Caco-2 (cell line): ENCODE data around the gene TPK1. TPM values are rescaled to one million over a fixed set of nuclear protein-coding genes. Genes with fewer than 3 reads are reported as not detected.

Experiments
- BruUV-seq: library from RNA; stranded (reverse); fragments of 400-500 nt; replicated peaks from 2 replicates; lab custom pipeline; 2021; lab: Mats Ljungman, UMichigan
- CTCF ChIA-PET: fragments of 300-600 bp; sonication (Branson Sonifier 250); formaldehyde crosslinking; loops from one replicate; lab custom pipeline; 2022; ENCODE audit warnings: antibody characterized with exemption; lab: Charles Lee
- POLR2A ChIA-PET: fragments of 300-600 bp; sonication (Branson Sonifier 250); formaldehyde crosslinking; loops from one replicate; lab custom pipeline; 2022; ENCODE audit warnings: antibody characterized with exemption; lab: Charles Lee
- DNase-seq, 2 experiments: peaks; one replicate each; pipeline versions ENCODE4 v3.0.0 to v3.0.0-alpha.2; 2020 to 2022
- H3K27me3 ChIP-seq: replicated peaks from 2 replicates; pipeline ENCODE4 v1.6.0; 2011; ENCODE audit warnings: low read length; ENCODE audit not compliant: control insufficient read depth, insufficient read depth
- H3K36me3 ChIP-seq: 2 replicates; pipeline ENCODE4 v1.5.1; 2011; ENCODE audit warnings: low read length; ENCODE audit not compliant: control insufficient read depth, insufficient read depth
- H3K4me1 ChIP-seq: fragments of 250-450 bp; sonication (Bioruptor Pico); 2 replicates; pipeline ENCODE4 v1.5.1; 2020; ENCODE audit warnings: mild to moderate bottlenecking
- H3K4me3 ChIP-seq: 2 replicates; pipeline ENCODE4 v1.5.1; 2011; ENCODE audit warnings: low read depth, mild to moderate bottlenecking, control low read depth, low read length
- H3K9me3 ChIP-seq: fragments of 250-450 bp; sonication (Bioruptor Pico); 2 replicates; pipeline ENCODE4 v1.5.1; 2020; ENCODE audit warnings: mild to moderate bottlenecking, moderate library complexity
- H3K27ac Mint-ChIP-seq: one replicate; pipeline ENCODE4 v1.8.0; 2022; ENCODE audit warnings: mixed read lengths; ENCODE audit not compliant: unreplicated experiment
- H3K27me3 Mint-ChIP-seq: one replicate; pipeline ENCODE4 v1.8.0; 2022; ENCODE audit warnings: mixed read lengths; ENCODE audit not compliant: insufficient read depth, unreplicated experiment
- H3K36me3 Mint-ChIP-seq: one replicate; pipeline ENCODE4 v1.8.0; 2022; ENCODE audit warnings: mild to moderate bottlenecking, mixed read lengths; ENCODE audit not compliant: insufficient read depth, unreplicated experiment
- H3K4me1 Mint-ChIP-seq: one replicate; pipeline ENCODE4 v1.8.0; 2022; ENCODE audit warnings: low read depth, mixed read lengths; ENCODE audit not compliant: unreplicated experiment
- H3K4me3 Mint-ChIP-seq: one replicate; pipeline ENCODE4 v1.8.0; 2022; ENCODE audit warnings: mild to moderate bottlenecking, moderate library complexity, mixed read lengths; ENCODE audit not compliant: unreplicated experiment
- H3K9me3 Mint-ChIP-seq: one replicate; pipeline ENCODE4 v1.8.0; 2022; ENCODE audit warnings: mixed read lengths; ENCODE audit not compliant: unreplicated experiment
- intact Hi-C: fragments of 100-400 bp; cut with micrococcal nuclease; formaldehyde crosslinking; loops from one replicate; pipeline ENCODE4 v1.10.0; 2022; ENCODE audit not compliant: unreplicated experiment
- total RNA-seq: library from RNA; stranded (reverse); gene quantifications from 2 replicates; pipeline ENCODE4 v1.2.3, GENCODE V29; 2022
- TF ChIP-seq, protein P1 (sequence below), 2 experiments: fragments of 200-600 bp in 1 of 2; IDR thresholded peaks; 1 replicate in 1 of 2; 2 replicates in 1 of 2; pipeline versions ENCODE4 v1.5.1 to v1.8.0; 2011 to 2022; ENCODE audit warnings: antibody characterized with exemption in 1 of 2, control low read depth in 1 of 2, inconsistent platforms in 1 of 2, low read depth in 1 of 2, low read length in 1 of 2, mild to moderate bottlenecking in 1 of 2, moderate library complexity in 1 of 2; ENCODE audit not compliant: insufficient read depth in 1 of 2, severe bottlenecking in 1 of 2, unreplicated experiment in 1 of 2

TPK1 gene
- total RNA-seq, 1 experiment from 2014 or later = 86.6 TPM

DNA sequence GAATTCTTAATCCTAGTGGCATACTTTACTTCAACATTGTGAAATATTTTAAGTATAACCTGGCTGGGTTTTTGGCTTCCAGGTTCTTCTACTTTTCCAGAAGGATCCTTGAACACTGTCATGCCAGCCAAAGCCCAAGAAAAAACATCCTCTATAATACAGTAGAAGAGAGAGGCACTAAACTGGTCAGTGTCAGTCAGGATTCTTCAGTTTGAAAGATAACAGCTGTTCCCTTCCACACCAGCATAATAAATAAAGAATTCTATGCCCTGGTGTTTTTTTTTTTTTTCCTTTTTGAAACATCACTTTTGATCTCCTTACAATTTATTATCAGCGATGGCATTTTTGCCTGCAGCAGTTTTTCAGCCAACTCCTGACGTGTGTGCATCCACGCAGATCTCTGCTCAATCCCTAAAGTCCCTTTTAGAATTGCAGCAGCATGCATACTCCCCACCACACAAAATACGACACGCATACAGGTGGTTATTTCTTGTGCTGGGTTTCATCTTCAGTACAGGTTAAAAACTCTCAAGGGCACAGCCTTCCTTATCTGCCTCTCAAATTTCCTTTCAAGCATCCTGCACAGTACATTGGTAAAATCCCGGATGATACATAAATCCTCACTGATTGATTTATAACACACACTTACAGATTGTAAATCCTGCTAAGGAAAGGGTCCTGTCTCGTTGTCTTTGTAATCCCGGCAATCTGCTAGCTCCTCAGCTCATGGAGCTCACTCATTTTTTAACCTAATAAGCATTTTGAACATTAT is 100.2 kb downstream of the TPK1 start:
- no peak overlapping the region for H3K4me3 Mint-ChIP-seq
- intact Hi-C loops = loop anchor here (5.0 kb wide), 2 partner anchors 117 to 223 kb away; no protein-coding TSS in a partner anchor
- Histone ChIP-seq H3K9me3 (no peaks in the 10 kb centered on the region), H3K4me1 (peaks cover 4% of the 10 kb centered on the region; the same call in 1 of the 2 replicates), H3K36me3 (no peaks in the 10 kb centered on the region), H3K4me3 (no peak overlapping the region), H3K27me3 (no peaks in the 10 kb centered on the region)
- DNase-seq = no peak
- ChIA-PET CTCF (no interaction called here), POLR2A (no interaction called here)
- no peaks in the 10 kb centered on the region for H3K27me3 Mint-ChIP-seq
- H3K9me3 Mint-ChIP-seq = no peaks in the 10 kb centered on the region
- TF ChIP-seq, protein P1, sequence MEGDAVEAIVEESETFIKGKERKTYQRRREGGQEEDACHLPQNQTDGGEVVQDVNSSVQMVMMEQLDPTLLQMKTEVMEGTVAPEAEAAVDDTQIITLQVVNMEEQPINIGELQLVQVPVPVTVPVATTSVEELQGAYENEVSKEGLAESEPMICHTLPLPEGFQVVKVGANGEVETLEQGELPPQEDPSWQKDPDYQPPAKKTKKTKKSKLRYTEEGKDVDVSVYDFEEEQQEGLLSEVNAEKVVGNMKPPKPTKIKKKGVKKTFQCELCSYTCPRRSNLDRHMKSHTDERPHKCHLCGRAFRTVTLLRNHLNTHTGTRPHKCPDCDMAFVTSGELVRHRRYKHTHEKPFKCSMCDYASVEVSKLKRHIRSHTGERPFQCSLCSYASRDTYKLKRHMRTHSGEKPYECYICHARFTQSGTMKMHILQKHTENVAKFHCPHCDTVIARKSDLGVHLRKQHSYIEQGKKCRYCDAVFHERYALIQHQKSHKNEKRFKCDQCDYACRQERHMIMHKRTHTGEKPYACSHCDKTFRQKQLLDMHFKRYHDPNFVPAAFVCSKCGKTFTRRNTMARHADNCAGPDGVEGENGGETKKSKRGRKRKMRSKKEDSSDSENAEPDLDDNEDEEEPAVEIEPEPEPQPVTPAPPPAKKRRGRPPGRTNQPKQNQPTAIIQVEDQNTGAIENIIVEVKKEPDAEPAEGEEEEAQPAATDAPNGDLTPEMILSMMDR (IDR thresholded peaks at IDR 0.05; ENCODE audit: insufficient read depth in 1 of 2, low read depth in 1 of 2, low read length in 1 of 2, severe bottlenecking in 1 of 2, unreplicated experiment in 1 of 2) = no peak
- BruUV-seq = no TSS peak
- peaks cover 17% of the 10 kb centered on the region for H3K4me1 Mint-ChIP-seq
- H3K36me3 Mint-ChIP-seq = peaks cover 5% of the 10 kb centered on the region
- H3K27ac Mint-ChIP-seq = no peak overlapping the region

DNA sequence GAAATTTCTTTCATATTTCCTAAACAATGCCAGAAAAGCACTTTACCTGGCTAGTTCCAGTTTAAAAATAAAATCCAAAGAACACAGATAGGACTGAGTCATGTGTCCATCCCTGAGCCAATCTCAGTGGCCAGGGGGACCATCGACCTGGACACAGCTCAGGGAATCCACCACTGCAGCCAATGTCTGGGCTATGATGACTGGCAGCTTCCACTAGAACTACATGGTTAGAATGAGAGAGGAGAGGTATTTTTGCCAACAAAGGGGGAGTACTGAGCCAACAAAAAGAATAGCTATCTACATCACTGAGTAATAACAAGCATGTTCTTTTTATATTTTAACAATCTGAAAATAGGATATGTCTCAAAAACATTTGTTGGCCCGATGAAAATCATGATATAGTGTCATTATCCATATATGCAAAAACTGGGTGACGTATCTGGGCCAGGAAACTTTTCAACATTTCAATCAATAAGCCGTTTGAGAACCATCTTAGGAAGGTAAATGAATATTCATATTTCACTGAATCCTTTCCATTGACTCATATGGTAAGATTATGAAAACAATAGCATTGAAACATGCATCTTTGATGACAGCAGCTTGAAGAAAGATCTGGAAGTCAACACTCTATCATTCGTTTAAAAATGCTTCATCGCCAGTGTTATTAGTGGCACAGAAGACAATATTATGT is 104.0 kb downstream of the TPK1 start:
- no TSS peak for BruUV-seq
- CTCF ChIA-PET = no interaction called here
- Mint-ChIP-seq H3K36me3 (peaks cover 18% of the 10 kb centered on the region), H3K9me3 (peaks cover 11% of the 10 kb centered on the region), H3K27ac (no peak overlapping the region), H3K4me1 (peaks cover 12% of the 10 kb centered on the region), H3K4me3 (no peak overlapping the region), H3K27me3 (no peaks in the 10 kb centered on the region)
- no peak overlapping the region for H3K4me3 ChIP-seq
- no peak for DNase-seq
- no peaks in the 10 kb centered on the region for H3K9me3 ChIP-seq
- no peaks in the 10 kb centered on the region for H3K27me3 ChIP-seq
- intact Hi-C loops = no loop called here
- POLR2A ChIA-PET = no interaction called here
- H3K4me1 ChIP-seq = no peaks in the 10 kb centered on the region; the same call in 1 of the 2 replicates
- TF ChIP-seq, protein P1 (IDR thresholded peaks at IDR 0.05; ENCODE audit: insufficient read depth in 1 of 2, low read depth in 1 of 2, low read length in 1 of 2, severe bottlenecking in 1 of 2, unreplicated experiment in 1 of 2) = no peak
- no peaks in the 10 kb centered on the region for H3K36me3 ChIP-seq

DNA sequence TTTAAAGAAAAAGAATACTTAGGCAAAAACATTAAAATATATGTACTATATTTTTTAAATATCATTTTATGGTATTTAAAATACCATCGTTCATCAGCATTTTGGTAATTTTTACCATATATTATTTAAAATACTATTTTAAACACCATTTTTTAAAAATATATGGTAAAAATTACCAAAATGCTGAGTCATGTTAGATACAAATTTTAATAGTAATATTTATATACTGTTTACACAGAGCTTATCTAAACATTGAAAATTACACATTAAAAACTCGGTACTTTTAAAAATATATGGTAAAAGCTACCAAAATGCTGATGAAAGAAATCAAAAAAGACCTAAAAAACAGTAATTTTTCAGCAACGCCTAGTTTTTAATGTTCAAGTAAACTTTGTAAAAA is 105.6 kb downstream of the TPK1 start:
- Histone ChIP-seq H3K9me3 (no peaks in the 10 kb centered on the region), H3K4me3 (no peak overlapping the region), H3K27me3 (no peaks in the 10 kb centered on the region), H3K4me1 (no peaks in the 10 kb centered on the region), H3K36me3 (no peaks in the 10 kb centered on the region)
- H3K4me1 Mint-ChIP-seq = no peaks in the 10 kb centered on the region
- H3K36me3 Mint-ChIP-seq = peaks cover 16% of the 10 kb centered on the region
- ChIA-PET POLR2A (no interaction called here), CTCF (no interaction called here)
- H3K4me3 Mint-ChIP-seq = no peak overlapping the region
- no peaks in the 10 kb centered on the region for H3K27me3 Mint-ChIP-seq
- intact Hi-C loops = no loop called here
- DNase-seq = no peak
- no peak overlapping the region for H3K27ac Mint-ChIP-seq
- no TSS peak for BruUV-seq
- peaks cover 11% of the 10 kb centered on the region for H3K9me3 Mint-ChIP-seq
- TF ChIP-seq, protein P1 (IDR thresholded peaks at IDR 0.05; ENCODE audit: insufficient read depth in 1 of 2, low read depth in 1 of 2, low read length in 1 of 2, severe bottlenecking in 1 of 2, unreplicated experiment in 1 of 2) = no peak
